DMS153 (cell line): ENCODE data around the gene TMEM204.

Source experiments
- DNase-seq: peaks from one replicate; lab custom pipeline; 2025; lab: John Stamatoyannopoulos, UW

TMEM204 gene

GRCh38 chr16:1538804-1539520 lies 5.5 kb downstream of the TMEM204 start:
- no peak for DNase-seq

- DNase-seq = no peak
Observed at GRCh38 chr16:1539720-1540555, 6.5 kb downstream of the TMEM204 start.

- no peak for DNase-seq
Observed at GRCh38 chr16:1540556-1540855, 7.0 kb downstream of the TMEM204 start.

- DNase-seq = no peak
Observed at GRCh38 chr16:1541293-1542165, 8.1 kb downstream of the TMEM204 start.

GRCh38 chr16:1542166-1542500 lies 8.7 kb downstream of the TMEM204 start:
- no peak for DNase-seq

GRCh38 chr16:1542533-1542932 lies 9.1 kb downstream of the TMEM204 start:
- no peak for DNase-seq

GRCh38 chr16:1543085-1543896 lies 9.8 kb downstream of the TMEM204 start:
- peak; percentile 10 for DNase-seq

GRCh38 chr16:1545044-1546040 lies 11.9 kb downstream of the TMEM204 start:
- peak; percentile 2 for DNase-seq

GRCh38 chr16:1546430-1546829 lies 13.0 kb downstream of the TMEM204 start:
- no peak for DNase-seq

GRCh38 chr16:1548233-1548632 lies 14.8 kb downstream of the TMEM204 start:
- peak; percentile 25 for DNase-seq

GRCh38 chr16:1548727-1549126 lies 15.3 kb downstream of the TMEM204 start:
- peak; percentile 81 for DNase-seq

- no peak for DNase-seq
Observed at GRCh38 chr16:1550069-1550468, 16.6 kb downstream of the TMEM204 start.

- DNase-seq = no peak
Observed at GRCh38 chr16:1550696-1551095, 17.2 kb downstream of the TMEM204 start.

GRCh38 chr16:1551166-1551565 lies 17.7 kb downstream of the TMEM204 start:
- no peak for DNase-seq

GRCh38 chr16:1552129-1552528 lies 18.7 kb downstream of the TMEM204 start:
- DNase-seq = no peak

GRCh38 chr16:1553946-1554825 lies 20.7 kb downstream of the TMEM204 start:
- no peak for DNase-seq

- no peak for DNase-seq
Observed at GRCh38 chr16:1554826-1555445, 21.5 kb downstream of the TMEM204 start.

- DNase-seq = no peak
Observed at GRCh38 chr16:1556254-1556653, 22.8 kb downstream of the TMEM204 start.

GRCh38 chr16:1557074-1557473 lies 23.6 kb downstream of the TMEM204 start:
- DNase-seq = no peak
